ENCODE measurements around the gene CYP4F2.
"Not testable (repeated sequence)": the region's sequence is repeated elsewhere in the genome, so short reads cannot be mapped to it uniquely, and the experiment has no call there.

The CYP4F2 gene

DNA sequence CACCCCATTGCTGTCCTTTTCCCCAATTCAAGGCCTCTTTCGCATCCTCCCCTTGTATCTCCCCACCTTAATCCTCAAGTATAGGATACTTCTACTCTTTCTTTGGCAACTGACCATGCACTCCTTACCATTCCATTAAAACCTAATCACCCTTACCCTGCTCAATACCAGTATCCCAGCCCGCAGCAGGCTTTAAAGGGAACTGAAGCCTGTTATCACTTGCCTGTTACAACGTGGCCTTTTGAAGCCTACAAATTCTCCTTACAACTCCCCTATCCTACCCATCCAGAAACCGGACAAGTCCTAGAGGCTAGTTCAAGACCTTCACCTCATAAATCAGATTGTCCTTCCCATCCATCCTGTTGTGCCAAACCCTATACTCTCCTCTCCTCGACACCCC, 66.2 kb downstream of the CYP4F2 start:
- Histone ChIP-seq H3K4me1 (ENCODE audit: insufficient read depth, low read length) (peaks cover 11% of the 10 kb centered on the region), H4K20me1 (ENCODE audit: insufficient read depth, low read length) (no peaks in the 10 kb centered on the region), H3K9ac (ENCODE audit: low read depth, low read length) (no peak overlapping the region), H3K27me3 (ENCODE audit: insufficient read depth, low read length, poor library complexity) (no peaks in the 10 kb centered on the region), H3K9me3 (ENCODE audit: insufficient read depth, low read length, severe bottlenecking) (no peaks in the 10 kb centered on the region), H3K27ac (ENCODE audit: low read length) (no peak overlapping the region), H3K36me3 (ENCODE audit: insufficient read depth, low read length) (no peaks in the 10 kb centered on the region; the same call in 1 of the 2 replicates), H3K79me2 (ENCODE audit: insufficient read depth, low read length) (no peaks in the 10 kb centered on the region), H3K4me2 (ENCODE audit: insufficient read depth, low read length) (no peak overlapping the region), H2AFZ (ENCODE audit: low read depth, low read length) (no peak overlapping the region), H3K4me3 (ENCODE audit: low read depth in 1 of 2, low read length in 2 of 2) (no peak overlapping the region)
- DNase-seq (no peak), ATAC-seq (ENCODE audit: insufficient read depth, low read depth) (no peak)
- no peak for TF ChIP-seq EZH2 (IDR thresholded peaks at IDR 0.05; ENCODE audit: borderline replicate concordance, low read depth, low read length, severe bottlenecking)
- TF ChIP-seq, protein P1, sequence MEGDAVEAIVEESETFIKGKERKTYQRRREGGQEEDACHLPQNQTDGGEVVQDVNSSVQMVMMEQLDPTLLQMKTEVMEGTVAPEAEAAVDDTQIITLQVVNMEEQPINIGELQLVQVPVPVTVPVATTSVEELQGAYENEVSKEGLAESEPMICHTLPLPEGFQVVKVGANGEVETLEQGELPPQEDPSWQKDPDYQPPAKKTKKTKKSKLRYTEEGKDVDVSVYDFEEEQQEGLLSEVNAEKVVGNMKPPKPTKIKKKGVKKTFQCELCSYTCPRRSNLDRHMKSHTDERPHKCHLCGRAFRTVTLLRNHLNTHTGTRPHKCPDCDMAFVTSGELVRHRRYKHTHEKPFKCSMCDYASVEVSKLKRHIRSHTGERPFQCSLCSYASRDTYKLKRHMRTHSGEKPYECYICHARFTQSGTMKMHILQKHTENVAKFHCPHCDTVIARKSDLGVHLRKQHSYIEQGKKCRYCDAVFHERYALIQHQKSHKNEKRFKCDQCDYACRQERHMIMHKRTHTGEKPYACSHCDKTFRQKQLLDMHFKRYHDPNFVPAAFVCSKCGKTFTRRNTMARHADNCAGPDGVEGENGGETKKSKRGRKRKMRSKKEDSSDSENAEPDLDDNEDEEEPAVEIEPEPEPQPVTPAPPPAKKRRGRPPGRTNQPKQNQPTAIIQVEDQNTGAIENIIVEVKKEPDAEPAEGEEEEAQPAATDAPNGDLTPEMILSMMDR (IDR thresholded peaks at IDR 0.05; ENCODE audit: borderline replicate concordance, extremely low read depth, low read length, poor library complexity, severe bottlenecking), result no peak

- Histone ChIP-seq H3K4me3 (ENCODE audit: low read depth in 1 of 2, low read length in 2 of 2) (no peak overlapping the region), H3K27me3 (ENCODE audit: insufficient read depth, low read length, poor library complexity) (no peaks in the 10 kb centered on the region), H3K4me2 (ENCODE audit: insufficient read depth, low read length) (no peak overlapping the region), H3K9ac (ENCODE audit: low read depth, low read length) (no peak overlapping the region), H3K4me1 (ENCODE audit: insufficient read depth, low read length) (no peaks in the 10 kb centered on the region), H3K79me2 (ENCODE audit: insufficient read depth, low read length) (no peaks in the 10 kb centered on the region), H3K27ac (ENCODE audit: low read length) (no peak overlapping the region), H2AFZ (ENCODE audit: low read depth, low read length) (no peak overlapping the region), H4K20me1 (ENCODE audit: insufficient read depth, low read length) (no peaks in the 10 kb centered on the region), H3K36me3 (ENCODE audit: insufficient read depth, low read length) (no peaks in the 10 kb centered on the region), H3K9me3 (ENCODE audit: insufficient read depth, low read length, severe bottlenecking) (no peaks in the 10 kb centered on the region)
- DNase-seq (no peak), ATAC-seq (ENCODE audit: insufficient read depth, low read depth) (no peak)
- TF ChIP-seq EZH2 (IDR thresholded peaks at IDR 0.05; ENCODE audit: borderline replicate concordance, low read depth, low read length, severe bottlenecking), result no peak
- TF ChIP-seq, protein P1 (IDR thresholded peaks at IDR 0.05; ENCODE audit: borderline replicate concordance, extremely low read depth, low read length, poor library complexity, severe bottlenecking), result no peak
Observed at GRCh38 chr19:15829786-15830185, 68.1 kb downstream of the CYP4F2 start.

DNA sequence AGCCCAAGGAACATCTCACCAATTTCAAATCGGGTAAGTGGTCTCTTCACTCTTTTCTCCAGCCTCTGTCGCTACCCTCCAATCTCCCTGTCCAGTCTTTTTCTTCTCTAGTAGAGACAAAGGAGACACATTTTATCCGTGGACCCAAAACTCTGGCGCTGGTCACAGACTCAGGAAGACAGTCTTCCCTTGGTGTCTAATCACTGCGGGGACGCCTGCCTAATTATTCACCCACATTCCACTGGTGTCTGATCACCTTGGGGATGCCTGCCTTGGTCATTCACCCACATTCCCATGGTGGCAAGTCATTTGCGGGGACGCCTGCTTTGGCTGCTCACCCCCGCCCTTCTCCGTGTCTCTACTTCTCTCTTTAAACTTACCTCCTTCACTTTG, 68.6 kb downstream of the CYP4F2 start:
- H2AFZ ChIP-seq (ENCODE audit: low read depth, low read length), result no peak overlapping the region
- no peaks in the 10 kb centered on the region for H3K9me3 ChIP-seq (ENCODE audit: insufficient read depth, low read length, severe bottlenecking)
- no peak overlapping the region for H3K4me3 ChIP-seq (ENCODE audit: low read depth in 1 of 2, low read length in 2 of 2)
- H3K79me2 ChIP-seq (ENCODE audit: insufficient read depth, low read length), result no peaks in the 10 kb centered on the region
- no peak overlapping the region for H3K9ac ChIP-seq (ENCODE audit: low read depth, low read length)
- no peaks in the 10 kb centered on the region for H3K4me1 ChIP-seq (ENCODE audit: insufficient read depth, low read length)
- DNase-seq (no peak), ATAC-seq (ENCODE audit: insufficient read depth, low read depth) (no peak)
- no peak for TF ChIP-seq EZH2 (IDR thresholded peaks at IDR 0.05; ENCODE audit: borderline replicate concordance, low read depth, low read length, severe bottlenecking)
- TF ChIP-seq, protein P1 (IDR thresholded peaks at IDR 0.05; ENCODE audit: borderline replicate concordance, extremely low read depth, low read length, poor library complexity, severe bottlenecking), result no peak
- H3K27me3 ChIP-seq (ENCODE audit: insufficient read depth, low read length, poor library complexity), result no peaks in the 10 kb centered on the region
- H3K4me2 ChIP-seq (ENCODE audit: insufficient read depth, low read length), result no peak overlapping the region
- no peaks in the 10 kb centered on the region for H4K20me1 ChIP-seq (ENCODE audit: insufficient read depth, low read length)
- H3K36me3 ChIP-seq (ENCODE audit: insufficient read depth, low read length), result no peaks in the 10 kb centered on the region
- no peak overlapping the region for H3K27ac ChIP-seq (ENCODE audit: low read length)

DNA sequence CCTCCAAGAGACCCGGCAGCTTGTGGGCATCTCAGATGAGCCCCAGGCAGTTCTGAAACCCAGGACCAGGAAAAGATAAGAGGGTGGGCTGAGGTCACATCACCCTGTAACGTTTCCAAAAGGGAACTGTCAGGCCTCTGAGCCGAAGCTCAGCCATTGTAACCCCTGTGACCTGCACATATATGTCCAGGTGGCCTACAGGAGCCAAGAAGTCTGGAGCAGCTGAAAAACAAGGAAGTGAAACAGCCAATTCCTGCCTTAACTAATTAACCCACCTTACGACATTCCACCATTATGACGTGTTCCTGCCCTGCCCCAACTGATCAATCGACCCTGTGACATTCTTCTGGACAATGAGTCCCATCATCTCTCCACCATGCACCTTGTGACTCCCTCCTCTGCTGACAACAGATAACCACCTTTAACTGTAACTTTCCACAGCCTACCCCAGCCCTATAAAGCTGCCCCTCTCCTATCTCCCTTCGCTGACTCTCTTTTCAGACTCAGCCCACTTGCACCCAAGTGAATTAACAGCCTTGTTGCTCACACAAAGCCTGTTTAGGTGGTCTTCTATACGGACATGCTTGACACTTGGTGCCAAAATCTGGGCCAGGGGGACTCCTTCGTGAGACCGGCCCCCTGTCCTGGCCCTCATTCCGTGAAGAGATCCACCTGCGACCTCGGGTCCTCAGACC, 69.1 kb downstream of the CYP4F2 start:
- H3K4me2 ChIP-seq (ENCODE audit: insufficient read depth, low read length); H3K4me3 ChIP-seq (ENCODE audit: low read depth in 1 of 2, low read length in 2 of 2); H3K36me3 ChIP-seq (ENCODE audit: insufficient read depth, low read length); H4K20me1 ChIP-seq (ENCODE audit: insufficient read depth, low read length); H2AFZ ChIP-seq (ENCODE audit: low read depth, low read length); ATAC-seq (ENCODE audit: insufficient read depth, low read depth); H3K9ac ChIP-seq (ENCODE audit: low read depth, low read length); H3K4me1 ChIP-seq (ENCODE audit: insufficient read depth, low read length); H3K27me3 ChIP-seq (ENCODE audit: insufficient read depth, low read length, poor library complexity); DNase-seq; H3K9me3 ChIP-seq (ENCODE audit: insufficient read depth, low read length, severe bottlenecking); H3K79me2 ChIP-seq (ENCODE audit: insufficient read depth, low read length); H3K27ac ChIP-seq (ENCODE audit: low read length): not testable (repeated sequence)

Measured in DND-41 (cell line).